KMS-11 (cell line): ENCODE data around the gene SEMA5A.

ENCODE experiments used
- H2AFZ ChIP-seq: fragments of 200-600 bp; sonication (generic); 2 replicates; pipeline ENCODE4 v1.6.1; 2016; ENCODE audit warnings: antibody characterized with exemption, mixed run types, low read depth
- H3K27ac ChIP-seq: fragments of 200-600 bp; sonication (generic); 2 replicates; pipeline ENCODE4 v1.6.1; 2016; ENCODE audit warnings: mild to moderate bottlenecking, mixed run types
- H3K27me3 ChIP-seq: fragments of 200-600 bp; sonication (generic); 2 replicates; pipeline ENCODE4 v1.6.1; 2017; ENCODE audit warnings: mild to moderate bottlenecking, low read depth, mixed run types, moderate library complexity; ENCODE audit not compliant: insufficient read depth
- H3K36me3 ChIP-seq: fragments of 200-600 bp; sonication (generic); 2 replicates; pipeline ENCODE4 v1.6.1; 2017; ENCODE audit warnings: mild to moderate bottlenecking, mixed run types; ENCODE audit not compliant: insufficient read depth
- H3K4me1 ChIP-seq: fragments of 200-600 bp; sonication (generic); 2 replicates; pipeline ENCODE4 v1.6.1; 2016; ENCODE audit warnings: mild to moderate bottlenecking, low read depth, mixed run types; ENCODE audit not compliant: poor library complexity, severe bottlenecking
- H3K4me2 ChIP-seq: fragments of 200-600 bp; sonication (generic); 2 replicates; pipeline ENCODE4 v1.7.0; 2016; ENCODE audit warnings: mild to moderate bottlenecking, mixed run types
- H3K4me3 ChIP-seq: fragments of 200-600 bp; sonication (generic); IDR thresholded peaks from 2 replicates; pipeline ENCODE4 v1.6.1; 2017; ENCODE audit warnings: low read depth, low read length, mixed read lengths; ENCODE audit not compliant: insufficient read depth
- H3K79me2 ChIP-seq: fragments of 200-600 bp; sonication (generic); 2 replicates; pipeline ENCODE4 v1.6.1; 2016; ENCODE audit warnings: low read depth, mixed run types; ENCODE audit not compliant: insufficient read depth
- H3K9ac ChIP-seq: fragments of 200-600 bp; sonication (generic); 2 replicates; pipeline ENCODE4 v1.6.1; 2016; ENCODE audit warnings: mild to moderate bottlenecking, mixed run types
- H4K20me1 ChIP-seq: fragments of 200-600 bp; sonication (generic); 2 replicates; pipeline ENCODE4 v1.6.1; 2016; ENCODE audit warnings: mild to moderate bottlenecking, mixed run types; ENCODE audit not compliant: insufficient read depth
- CTCF ChIP-seq: fragments of 200-600 bp; sonication (generic); conservative IDR thresholded peaks from 2 replicates; pipeline ENCODE4 v1.6.1; 2017; ENCODE audit warnings: low read depth, mild to moderate bottlenecking, antibody characterized with exemption, low read length, moderate library complexity, mixed read lengths

The SEMA5A gene

DNA sequence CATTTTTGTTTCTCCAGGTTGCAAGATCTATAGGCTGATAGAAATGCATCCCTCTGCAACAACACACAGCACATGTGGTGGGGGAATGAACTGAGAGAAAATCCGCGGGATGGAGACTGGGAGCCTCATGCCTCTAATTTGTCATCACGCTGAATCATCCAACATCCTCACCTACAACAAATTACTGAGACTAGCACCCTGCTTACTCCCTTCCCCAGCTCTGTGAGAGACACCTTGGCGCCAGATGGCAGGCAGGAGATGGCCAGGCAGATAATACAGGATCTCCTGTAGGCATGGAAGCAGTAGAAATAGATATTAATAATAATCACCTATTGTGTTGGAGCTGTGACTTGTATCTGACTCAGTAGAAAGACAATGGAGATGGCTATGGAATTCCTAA is 276.9 kb downstream of the SEMA5A start:
- H2AFZ ChIP-seq: no peak overlapping the region
- H3K27me3 ChIP-seq: no peaks in the 10 kb centered on the region

GRCh38 chr5:9268226-9268625 is 277.6 kb downstream of the SEMA5A start:
- H4K20me1 ChIP-seq: no peaks in the 10 kb centered on the region
- no peaks in the 10 kb centered on the region for H3K27me3 ChIP-seq
- H3K4me3 ChIP-seq: no peak overlapping the region
- H3K79me2 ChIP-seq: no peaks in the 10 kb centered on the region
- TF ChIP-seq CTCF: no peak
- no peaks in the 10 kb centered on the region for H3K4me1 ChIP-seq
- no peak overlapping the region for H3K4me2 ChIP-seq
- H3K9ac ChIP-seq: no peak overlapping the region
- no peaks in the 10 kb centered on the region for H3K36me3 ChIP-seq
- H3K27ac ChIP-seq: no peak overlapping the region
- no peak overlapping the region for H2AFZ ChIP-seq

More for the DNA sequence above, 276.9 kb downstream of the SEMA5A start:
- Histone ChIP-seq H3K4me3 (no peak overlapping the region), H3K4me2 (no peak overlapping the region), H4K20me1 (no peaks in the 10 kb centered on the region), H3K4me1 (no peaks in the 10 kb centered on the region), H3K27ac (no peak overlapping the region), H3K79me2 (no peaks in the 10 kb centered on the region), H3K36me3 (no peaks in the 10 kb centered on the region), H3K9ac (no peak overlapping the region)
- no peak for TF ChIP-seq CTCF

DNA sequence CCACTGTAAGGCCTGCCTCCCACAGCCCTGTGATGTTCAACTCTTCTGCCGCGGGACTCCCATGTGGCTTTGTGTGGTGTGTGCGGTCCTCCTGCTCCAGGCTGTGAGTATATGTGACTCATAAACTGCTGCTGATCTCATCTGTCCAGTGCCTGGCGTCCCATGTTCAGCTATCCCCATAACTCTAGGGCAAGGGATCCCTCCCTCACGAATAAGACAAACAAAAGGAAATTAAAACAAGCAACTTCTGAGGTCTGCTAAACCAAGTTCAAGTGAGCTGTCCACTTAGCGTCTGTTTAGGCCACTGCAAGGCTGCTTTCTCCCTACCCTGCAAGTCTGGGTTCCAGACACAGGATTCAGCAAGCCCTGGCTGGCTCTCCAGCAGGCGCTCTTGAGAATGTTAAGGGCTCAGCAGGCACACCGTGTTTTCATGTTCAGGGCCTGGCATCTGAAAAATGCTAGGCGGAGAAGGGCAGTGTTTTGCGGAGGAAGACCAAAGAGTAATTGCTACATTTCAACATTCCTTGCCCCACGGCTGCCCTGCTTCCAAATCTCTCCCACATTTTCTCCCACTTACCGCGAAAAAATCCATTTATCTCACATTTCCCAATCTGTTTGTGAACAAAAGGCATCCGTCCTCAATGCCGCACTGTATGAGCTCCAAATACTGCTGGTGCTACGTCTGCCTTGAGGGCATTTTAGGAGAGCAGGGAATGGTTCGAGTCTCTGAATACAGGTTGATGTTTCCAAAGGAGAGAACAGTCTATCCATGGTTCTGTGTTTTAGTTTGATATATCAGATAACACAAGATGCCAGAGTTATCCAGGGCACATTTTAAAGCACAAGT is 280.2 kb downstream of the SEMA5A start:
- Histone ChIP-seq H3K27me3 (no peaks in the 10 kb centered on the region), H4K20me1 (no peaks in the 10 kb centered on the region), H3K4me3 (no peak overlapping the region), H3K79me2 (no peaks in the 10 kb centered on the region), H3K9ac (no peak overlapping the region), H3K27ac (no peak overlapping the region), H2AFZ (no peak overlapping the region), H3K4me2 (no peak overlapping the region), H3K4me1 (no peaks in the 10 kb centered on the region), H3K36me3 (no peaks in the 10 kb centered on the region)
- no peak for TF ChIP-seq CTCF

- TF ChIP-seq CTCF: no peak
Measured at GRCh38 chr5:9264301-9264700, 281.6 kb downstream of the SEMA5A start.

More at GRCh38 chr5:9264301-9264700, 281.6 kb downstream of the SEMA5A start:
- Histone ChIP-seq H4K20me1 (no peaks in the 10 kb centered on the region), H3K27ac (no peak overlapping the region), H3K4me1 (no peaks in the 10 kb centered on the region), H3K9ac (no peak overlapping the region), H3K36me3 (no peaks in the 10 kb centered on the region), H2AFZ (no peak overlapping the region), H3K27me3 (no peaks in the 10 kb centered on the region), H3K4me2 (no peak overlapping the region), H3K79me2 (no peaks in the 10 kb centered on the region), H3K4me3 (no peak overlapping the region)
